ENCODE measurements around the gene SH2D3A. TPM values are rescaled to one million over a fixed set of nuclear protein-coding genes. Genes with fewer than 3 reads are reported as not detected.
"Not testable (repeated sequence)": the region's sequence is repeated elsewhere in the genome, so short reads cannot be mapped to it uniquely, and the experiment has no call there.

Gene SH2D3A
- total and polyA plus RNA-seq, 2 experiments from 2014 or later = 20.7 to 38.4 TPM

GRCh38 chr19:6772866-6773322, 5.7 kb upstream of the SH2D3A start (continued):
- TF ChIP-seq REST (IDR thresholded peaks at IDR 0.05; ENCODE audit: unreplicated experiment) (no peak), STAT1 (IDR thresholded peaks at IDR 0.05; ENCODE audit: unreplicated experiment) (no peak), EZH2phosphoT487 (IDR thresholded peaks at IDR 0.05; ENCODE audit: unreplicated experiment) (no peak), ETS1 (IDR thresholded peaks at IDR 0.05) (no peak), CREB1 (CRISPR knock-in tag; IDR thresholded peaks at IDR 0.05; ENCODE audit: low read depth) (no peak), NANOG (IDR thresholded peaks at IDR 0.05; ENCODE audit: borderline replicate concordance) (no peak), CTCF (conservative IDR thresholded peaks at IDR 0.05; ENCODE audit: low read depth in 2 of 2) (no peak), EZH2 (IDR thresholded peaks at IDR 0.05; ENCODE audit: low read depth, unreplicated experiment) (no peak)

- TF ChIP-seq CTCF (conservative IDR thresholded peaks at IDR 0.05; ENCODE audit: low read depth in 2 of 2) = peak in 1 of 2 experiments; percentile 47; a peak in 3 of 4 replicates
- no peak for TF ChIP-seq EZH2 (IDR thresholded peaks at IDR 0.05; ENCODE audit: low read depth, unreplicated experiment)
- Mint-ChIP-seq H3K27ac (no peak within 1 kb of the TSS), H3K36me3 (ENCODE audit: low read depth) (peaks cover 32% of the 10 kb centered on the region), H3K27me3 (ENCODE audit: insufficient read depth, low read depth, poor library complexity) (peaks cover 13% of the 10 kb centered on the region), H3K4me1 (0 out of 3 replicates have a peak, but pooled peaks cover 4% of the 10 kb centered on the region), H3K4me3 (no peak within 1 kb of the TSS), H3K9me3 (peaks cover 54% of the 10 kb centered on the region)
- no peak for ATAC-seq
- Histone ChIP-seq H3F3A (replicated peaks; ENCODE audit: low read depth) (no peaks in the 10 kb centered on the region), H3K36me3 (ENCODE audit: insufficient read depth) (no peaks in the 10 kb centered on the region), H4K20me1 (replicated peaks; ENCODE audit: insufficient read depth) (no peaks in the 10 kb centered on the region), H3K9me2 (ENCODE audit: insufficient read depth) (no peaks in the 10 kb centered on the region), H3K27me3 (ENCODE audit: insufficient read depth) (no peaks in the 10 kb centered on the region), H3K79me2 (replicated peaks; ENCODE audit: insufficient read depth) (no peaks in the 10 kb centered on the region), H3K4me1 (ENCODE audit: insufficient read depth) (peaks cover 10% of the 10 kb centered on the region; the same call in 1 of the 2 replicates), H2AFZ (peak within 1 kb of the TSS; percentile 94), H3K27ac (ENCODE audit: low read depth) (no peak within 1 kb of the TSS), H3K4me3 (no peak within 1 kb of the TSS), H3K4me2 (peak within 1 kb of the TSS; percentile 51; the same call in 1 of the 2 replicates)
- peak; percentile 36 for DNase-seq (ENCODE audit: low spot score)
Observed at GRCh38 chr19:6772028-6772865, 5.0 kb upstream of the SH2D3A start, which contains the start of gene VAV1. Gene VAV1 (plus strand): TSS chr19:6772708. CDS start chr19:6772808, 100 bp downstream.

- H3K9me2 ChIP-seq (ENCODE audit: insufficient read depth); H3F3A ChIP-seq (replicated peaks; ENCODE audit: low read depth); H3K27me3 ChIP-seq (ENCODE audit: insufficient read depth); H3K36me3 ChIP-seq (ENCODE audit: insufficient read depth); H3K79me2 ChIP-seq (replicated peaks; ENCODE audit: insufficient read depth); H3K27ac ChIP-seq (ENCODE audit: low read depth); H3K4me2 ChIP-seq; H3K27me3 Mint-ChIP-seq (ENCODE audit: insufficient read depth, low read depth, poor library complexity); DNase-seq (ENCODE audit: low spot score); H3K4me3 ChIP-seq; H3K4me1 Mint-ChIP-seq; H4K20me1 ChIP-seq (replicated peaks; ENCODE audit: insufficient read depth); H3K4me3 Mint-ChIP-seq; H3K27ac Mint-ChIP-seq; H2AFZ ChIP-seq; ATAC-seq: not testable (repeated sequence)
- H3K4me1 ChIP-seq (ENCODE audit: insufficient read depth) = peaks cover 11% of the 10 kb centered on the region; the same call in 1 of the 2 replicates
- H3K9me3 Mint-ChIP-seq = peaks cover 48% of the 10 kb centered on the region
- peaks cover 28% of the 10 kb centered on the region for H3K36me3 Mint-ChIP-seq (ENCODE audit: low read depth)
Observed at GRCh38 chr19:6771648-6772027, 4.4 kb upstream of the SH2D3A start.

All from GM23338 (cell line).